Neural cell (in vitro differentiated cells): ENCODE results near the gene MRPL9. TPM values are rescaled to one million over a fixed set of nuclear protein-coding genes. Genes with fewer than 3 reads are reported as not detected.

Experiments
- H2AFZ ChIP-seq: fragments of 200-600, 300-800 bp; sonication (generic), shearing (Covaris generic); 2 replicates; pipeline ENCODE4 v1.6.0; 2014; ENCODE audit warnings: low read depth, mild to moderate bottlenecking, antibody characterized with exemption, low read length, moderate library complexity
- H3F3A ChIP-seq: fragments of 200-600 bp; shearing (Covaris generic); 2 replicates; pipeline ENCODE4 v1.6.1; 2016; ENCODE audit warnings: mild to moderate bottlenecking, moderate library complexity, mixed read lengths, antibody characterized with exemption, low read length; ENCODE audit not compliant: insufficient read depth, poor library complexity, severe bottlenecking
- H3K27ac ChIP-seq: fragments of 200-600, 300-800 bp; sonication (generic), shearing (Covaris generic); 2 replicates; pipeline ENCODE4 v1.5.1; 2014; ENCODE audit warnings: mild to moderate bottlenecking, low read length, moderate library complexity
- H3K27me3 ChIP-seq: fragments of 300-800, 200-600 bp; sonication (generic), shearing (Covaris generic); 2 replicates; pipeline ENCODE4 v1.6.0; 2014; ENCODE audit warnings: mild to moderate bottlenecking, low read depth, low read length, moderate library complexity; ENCODE audit not compliant: insufficient read depth
- H3K36me3 ChIP-seq: fragments of 300-800, 200-600 bp; sonication (generic), shearing (Covaris generic); 2 replicates; pipeline ENCODE4 v1.5.1; 2014; ENCODE audit warnings: mild to moderate bottlenecking, antibody characterized with exemption, low read length, moderate library complexity; ENCODE audit not compliant: insufficient read depth
- H3K4me2 ChIP-seq: fragments of 300-800, 200-600 bp; sonication (generic), shearing (Covaris generic); 2 replicates; pipeline ENCODE4 v1.6.0; 2014; ENCODE audit warnings: mild to moderate bottlenecking, low read length
- H3K4me3 ChIP-seq: fragments of 300-800, 200-600 bp; sonication (generic), shearing (Covaris generic); 2 replicates; pipeline ENCODE4 v1.5.1; 2014; ENCODE audit warnings: mild to moderate bottlenecking, low read length, moderate library complexity
- H3K79me2 ChIP-seq: fragments of 200-600 bp; shearing (Covaris generic); replicated peaks from 2 replicates; pipeline ENCODE4 v1.6.0; 2014; ENCODE audit warnings: mild to moderate bottlenecking, low read length, moderate library complexity; ENCODE audit not compliant: insufficient read depth
- H3K9ac ChIP-seq: fragments of 300-800, 200-600 bp; sonication (generic), shearing (Covaris generic); 2 replicates; pipeline ENCODE4 v1.6.1; 2016; ENCODE audit warnings: mild to moderate bottlenecking, low read length, mixed read lengths
- H3K9me2 ChIP-seq: fragments of 200-600 bp; shearing (Covaris generic); 2 replicates; pipeline ENCODE4 v1.6.1; 2016; ENCODE audit warnings: mild to moderate bottlenecking, low read length, mixed read lengths; ENCODE audit not compliant: insufficient read depth
- H3K9me3 ChIP-seq: fragments of 200-600, 300-800 bp; sonication (generic), shearing (Covaris generic); 2 replicates; pipeline ENCODE4 v1.6.1; 2016; ENCODE audit warnings: mild to moderate bottlenecking, mixed run types, low read length, moderate library complexity, mixed read lengths
- H4K20me1 ChIP-seq: fragments of 200-600 bp; shearing (Covaris generic); 2 replicates; pipeline ENCODE4 v1.6.1; 2016; ENCODE audit warnings: mild to moderate bottlenecking, mixed run types; ENCODE audit not compliant: insufficient read depth
- CTCF ChIP-seq: fragments of 450-650 bp; IDR thresholded peaks from 2 replicates; pipeline ENCODE4 v1.5.1; 2014; ENCODE audit warnings: antibody characterized with exemption, mild to moderate bottlenecking, moderate library complexity; ENCODE audit not compliant: poor library complexity, severe bottlenecking
- EP300 ChIP-seq: fragments of 450-650 bp; conservative IDR thresholded peaks from 2 replicates; pipeline ENCODE4 v1.6.1; 2014; ENCODE audit warnings: antibody characterized with exemption, mild to moderate bottlenecking, moderate library complexity; ENCODE audit not compliant: poor library complexity, severe bottlenecking
- EZH2 ChIP-seq: fragments of 200-600, 300-800 bp; shearing (Covaris generic), sonication (generic); IDR thresholded peaks from 2 replicates; pipeline ENCODE4 v1.6.1; 2014; ENCODE audit warnings: antibody characterized with exemption, low read length, borderline replicate concordance, mild to moderate bottlenecking; ENCODE audit not compliant: insufficient read depth, poor library complexity, severe bottlenecking
- MXI1 ChIP-seq: fragments of 450-650 bp; conservative IDR thresholded peaks from 2 replicates; pipeline ENCODE4 v1.6.1; 2014; ENCODE audit warnings: antibody characterized with exemption, mild to moderate bottlenecking; ENCODE audit not compliant: poor library complexity, severe bottlenecking
- POLR2AphosphoS5 ChIP-seq: IDR thresholded peaks from 2 replicates; pipeline ENCODE4 v1.6.1; 2012
- RAD21 ChIP-seq: fragments of 450-650 bp; conservative IDR thresholded peaks from 2 replicates; pipeline ENCODE4 v1.6.1; 2014; ENCODE audit warnings: antibody characterized with exemption, mild to moderate bottlenecking, moderate library complexity
- SMC3 ChIP-seq: fragments of 450-650 bp; conservative IDR thresholded peaks from 2 replicates; pipeline ENCODE4 v1.6.1; 2014; ENCODE audit warnings: antibody characterized with exemption, mild to moderate bottlenecking, moderate library complexity; ENCODE audit not compliant: poor library complexity
- TAF1 ChIP-seq: IDR thresholded peaks from 2 replicates; pipeline ENCODE4 v1.6.1; 2012; ENCODE audit warnings: low read depth
- polyA plus RNA-seq: library from polyadenylated mRNA; depleted of rRNA; stranded (reverse); fragments of >200 nt; gene quantifications from 2 replicates; pipeline ENCODE4 v1.2.3, GENCODE V29; 2014
- TF ChIP-seq, protein P1 (sequence below): IDR thresholded peaks from 2 replicates; pipeline ENCODE4 v1.6.1; 2012; ENCODE audit warnings: borderline replicate concordance

The MRPL9 gene
- polyA plus RNA-seq, 1 donor from 2014 or later, result 134 TPM

DNA sequence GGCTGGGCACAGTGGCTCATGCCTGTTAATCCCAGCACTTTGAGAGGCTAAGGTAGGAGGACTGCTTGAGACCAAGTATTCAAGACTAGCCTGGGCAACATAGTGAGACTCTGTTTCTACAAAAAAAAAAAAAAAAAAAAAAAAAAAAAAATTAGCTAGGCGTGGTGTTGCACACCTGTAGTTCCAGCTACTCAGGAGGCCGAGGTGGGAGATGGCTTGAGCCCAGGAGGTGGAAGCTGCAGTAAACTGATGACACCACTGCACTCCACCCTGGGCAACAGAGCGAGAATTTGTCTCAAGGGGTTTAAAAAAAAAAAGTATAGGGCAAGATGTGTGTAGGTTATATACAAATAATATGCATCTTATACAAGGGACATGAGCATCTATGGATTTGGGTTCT is 24.4 kb upstream of the MRPL9 start:
- Histone ChIP-seq H3K9me3 (no peaks in the 10 kb centered on the region), H4K20me1 (no peaks in the 10 kb centered on the region), H3F3A (no peaks in the 10 kb centered on the region), H3K27ac (no peak overlapping the region), H3K9me2 (no peaks in the 10 kb centered on the region), H3K4me2 (no peak overlapping the region), H3K27me3 (no peaks in the 10 kb centered on the region), H2AFZ (no peak overlapping the region), H3K4me3 (no peak overlapping the region), H3K36me3 (no peaks in the 10 kb centered on the region), H3K79me2 (peaks cover 15% of the 10 kb centered on the region), H3K9ac (no peak overlapping the region)
- no peak for TF ChIP-seq TAF1

- Histone ChIP-seq H3K9me3 (no peaks in the 10 kb centered on the region), H3K27ac (no peak overlapping the region), H4K20me1 (no peaks in the 10 kb centered on the region), H3F3A (no peaks in the 10 kb centered on the region), H3K79me2 (no peaks in the 10 kb centered on the region), H3K4me3 (no peak overlapping the region), H3K36me3 (no peaks in the 10 kb centered on the region), H3K4me2 (no peak overlapping the region), H2AFZ (no peak overlapping the region), H3K27me3 (no peaks in the 10 kb centered on the region), H3K9me2 (no peaks in the 10 kb centered on the region), H3K9ac (no peak overlapping the region)
- TF ChIP-seq SMC3 (no peak), TAF1 (no peak), EP300 (no peak), MXI1 (no peak), CTCF (no peak), POLR2AphosphoS5 (no peak), RAD21 (no peak), EZH2 (no peak)
- TF ChIP-seq, protein P1, sequence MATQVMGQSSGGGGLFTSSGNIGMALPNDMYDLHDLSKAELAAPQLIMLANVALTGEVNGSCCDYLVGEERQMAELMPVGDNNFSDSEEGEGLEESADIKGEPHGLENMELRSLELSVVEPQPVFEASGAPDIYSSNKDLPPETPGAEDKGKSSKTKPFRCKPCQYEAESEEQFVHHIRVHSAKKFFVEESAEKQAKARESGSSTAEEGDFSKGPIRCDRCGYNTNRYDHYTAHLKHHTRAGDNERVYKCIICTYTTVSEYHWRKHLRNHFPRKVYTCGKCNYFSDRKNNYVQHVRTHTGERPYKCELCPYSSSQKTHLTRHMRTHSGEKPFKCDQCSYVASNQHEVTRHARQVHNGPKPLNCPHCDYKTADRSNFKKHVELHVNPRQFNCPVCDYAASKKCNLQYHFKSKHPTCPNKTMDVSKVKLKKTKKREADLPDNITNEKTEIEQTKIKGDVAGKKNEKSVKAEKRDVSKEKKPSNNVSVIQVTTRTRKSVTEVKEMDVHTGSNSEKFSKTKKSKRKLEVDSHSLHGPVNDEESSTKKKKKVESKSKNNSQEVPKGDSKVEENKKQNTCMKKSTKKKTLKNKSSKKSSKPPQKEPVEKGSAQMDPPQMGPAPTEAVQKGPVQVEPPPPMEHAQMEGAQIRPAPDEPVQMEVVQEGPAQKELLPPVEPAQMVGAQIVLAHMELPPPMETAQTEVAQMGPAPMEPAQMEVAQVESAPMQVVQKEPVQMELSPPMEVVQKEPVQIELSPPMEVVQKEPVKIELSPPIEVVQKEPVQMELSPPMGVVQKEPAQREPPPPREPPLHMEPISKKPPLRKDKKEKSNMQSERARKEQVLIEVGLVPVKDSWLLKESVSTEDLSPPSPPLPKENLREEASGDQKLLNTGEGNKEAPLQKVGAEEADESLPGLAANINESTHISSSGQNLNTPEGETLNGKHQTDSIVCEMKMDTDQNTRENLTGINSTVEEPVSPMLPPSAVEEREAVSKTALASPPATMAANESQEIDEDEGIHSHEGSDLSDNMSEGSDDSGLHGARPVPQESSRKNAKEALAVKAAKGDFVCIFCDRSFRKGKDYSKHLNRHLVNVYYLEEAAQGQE, result no peak
These were observed 20.5 kb upstream of the MRPL9 start for GRCh38 chr1:151783796-151784195.

DNA sequence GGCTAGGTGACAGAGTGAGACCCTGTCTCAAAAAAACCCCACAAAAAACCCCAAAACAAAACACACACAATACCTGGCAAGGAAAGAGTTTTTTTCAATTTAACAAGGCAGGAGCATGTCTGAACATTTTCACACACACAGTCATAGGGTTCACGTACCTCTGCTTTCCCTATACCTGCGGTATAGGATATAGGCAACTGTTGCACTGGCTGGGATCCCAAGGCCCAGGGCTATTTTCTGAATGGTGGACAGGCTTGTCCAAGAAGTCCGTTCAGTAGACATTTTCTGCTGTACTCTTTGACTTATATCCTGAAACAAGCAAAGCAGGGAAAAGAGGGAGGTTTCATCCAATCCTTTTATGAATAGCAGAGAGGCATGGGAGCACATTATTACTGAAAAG is 19.4 kb upstream of the MRPL9 start:
- Histone ChIP-seq H3K9me2 (no peaks in the 10 kb centered on the region), H3K36me3 (no peaks in the 10 kb centered on the region), H4K20me1 (no peaks in the 10 kb centered on the region), H3K79me2 (no peaks in the 10 kb centered on the region), H3K27ac (no peak overlapping the region), H2AFZ (no peak overlapping the region), H3K9me3 (no peaks in the 10 kb centered on the region), H3K27me3 (no peaks in the 10 kb centered on the region), H3K4me3 (no peak overlapping the region), H3F3A (no peaks in the 10 kb centered on the region), H3K9ac (no peak overlapping the region), H3K4me2 (no peak overlapping the region)
- TF ChIP-seq EZH2 (no peak), EP300 (no peak), TAF1 (no peak), CTCF (no peak), SMC3 (no peak), POLR2AphosphoS5 (no peak), RAD21 (no peak), MXI1 (no peak)
- TF ChIP-seq, protein P1, result no peak
